PFSK-1 (cell line): ENCODE measurements around the gene RASA2.

Source experiments
- POLR2AphosphoS5 ChIP-seq: IDR thresholded peaks from 2 replicates; pipeline ENCODE4 v1.6.1; 2012; ENCODE audit warnings: low read depth, mild to moderate bottlenecking, control low read depth, low read length, moderate library complexity
- SIN3A ChIP-seq: IDR thresholded peaks from 2 replicates; pipeline ENCODE4 v1.6.1; 2012; ENCODE audit warnings: mild to moderate bottlenecking, low read length, moderate library complexity, borderline replicate concordance; ENCODE audit not compliant: insufficient read depth
- TF ChIP-seq, protein P1 (sequence below), 2 experiments: IDR thresholded peaks; 2 replicates each; pipeline versions ENCODE4 v1.6.1 to v1.8.0; 2011 to 2012; ENCODE audit warnings: low read depth in 2 of 2, low read length in 2 of 2, control low read depth in 1 of 2, inconsistent platforms in 1 of 2, mild to moderate bottlenecking in 1 of 2, moderate library complexity in 1 of 2; ENCODE audit not compliant: insufficient read depth in 1 of 2

- TF ChIP-seq SIN3A (no peak), POLR2AphosphoS5 (no peak)
- TF ChIP-seq, protein P1, sequence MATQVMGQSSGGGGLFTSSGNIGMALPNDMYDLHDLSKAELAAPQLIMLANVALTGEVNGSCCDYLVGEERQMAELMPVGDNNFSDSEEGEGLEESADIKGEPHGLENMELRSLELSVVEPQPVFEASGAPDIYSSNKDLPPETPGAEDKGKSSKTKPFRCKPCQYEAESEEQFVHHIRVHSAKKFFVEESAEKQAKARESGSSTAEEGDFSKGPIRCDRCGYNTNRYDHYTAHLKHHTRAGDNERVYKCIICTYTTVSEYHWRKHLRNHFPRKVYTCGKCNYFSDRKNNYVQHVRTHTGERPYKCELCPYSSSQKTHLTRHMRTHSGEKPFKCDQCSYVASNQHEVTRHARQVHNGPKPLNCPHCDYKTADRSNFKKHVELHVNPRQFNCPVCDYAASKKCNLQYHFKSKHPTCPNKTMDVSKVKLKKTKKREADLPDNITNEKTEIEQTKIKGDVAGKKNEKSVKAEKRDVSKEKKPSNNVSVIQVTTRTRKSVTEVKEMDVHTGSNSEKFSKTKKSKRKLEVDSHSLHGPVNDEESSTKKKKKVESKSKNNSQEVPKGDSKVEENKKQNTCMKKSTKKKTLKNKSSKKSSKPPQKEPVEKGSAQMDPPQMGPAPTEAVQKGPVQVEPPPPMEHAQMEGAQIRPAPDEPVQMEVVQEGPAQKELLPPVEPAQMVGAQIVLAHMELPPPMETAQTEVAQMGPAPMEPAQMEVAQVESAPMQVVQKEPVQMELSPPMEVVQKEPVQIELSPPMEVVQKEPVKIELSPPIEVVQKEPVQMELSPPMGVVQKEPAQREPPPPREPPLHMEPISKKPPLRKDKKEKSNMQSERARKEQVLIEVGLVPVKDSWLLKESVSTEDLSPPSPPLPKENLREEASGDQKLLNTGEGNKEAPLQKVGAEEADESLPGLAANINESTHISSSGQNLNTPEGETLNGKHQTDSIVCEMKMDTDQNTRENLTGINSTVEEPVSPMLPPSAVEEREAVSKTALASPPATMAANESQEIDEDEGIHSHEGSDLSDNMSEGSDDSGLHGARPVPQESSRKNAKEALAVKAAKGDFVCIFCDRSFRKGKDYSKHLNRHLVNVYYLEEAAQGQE (IDR thresholded peaks at IDR 0.05; ENCODE audit: insufficient read depth in 1 of 2, low read depth in 2 of 2, low read length in 2 of 2) = no peak
Observed at GRCh38 chr3:141466633-141467169, 20.1 kb upstream of the RASA2 start.
